GM18505 (cell line): ENCODE data around the gene DLG2.

Source experiments
- ATAC-seq: cut with Tn5 transposase; IDR thresholded peaks from one replicate; pipeline ENCODE4 v1.9.1; 2021; ENCODE audit not compliant: unreplicated experiment
- POLR2A ChIP-seq: IDR thresholded peaks from 4 replicates; pipeline ENCODE4 v1.6.1; 2011; ENCODE audit warnings: borderline replicate concordance; ENCODE audit not compliant: insufficient read depth, insufficient read length; ENCODE audit errors: extremely low read depth

DLG2 gene

DNA sequence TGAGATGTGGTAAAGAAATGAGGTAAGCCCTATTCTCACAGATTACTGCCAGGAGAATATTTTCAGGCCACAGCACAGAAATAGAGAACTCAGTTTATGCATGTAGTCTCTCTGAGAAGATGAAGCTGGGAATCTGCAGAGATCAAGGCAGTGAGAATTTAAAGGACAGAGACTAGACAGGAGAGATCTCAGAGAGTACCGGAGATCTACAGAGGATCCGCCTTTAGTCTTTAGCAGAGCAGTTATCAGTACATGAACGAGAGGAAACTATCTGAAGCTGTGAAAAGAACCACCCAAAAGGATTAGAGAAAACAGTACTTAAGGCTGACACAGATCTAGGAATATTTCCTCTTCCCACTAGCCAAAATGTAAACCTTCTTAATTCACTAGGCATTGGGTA lies 101.5 kb downstream of the DLG2 start:
- no peak for TF ChIP-seq POLR2A
- no peak for ATAC-seq

DNA sequence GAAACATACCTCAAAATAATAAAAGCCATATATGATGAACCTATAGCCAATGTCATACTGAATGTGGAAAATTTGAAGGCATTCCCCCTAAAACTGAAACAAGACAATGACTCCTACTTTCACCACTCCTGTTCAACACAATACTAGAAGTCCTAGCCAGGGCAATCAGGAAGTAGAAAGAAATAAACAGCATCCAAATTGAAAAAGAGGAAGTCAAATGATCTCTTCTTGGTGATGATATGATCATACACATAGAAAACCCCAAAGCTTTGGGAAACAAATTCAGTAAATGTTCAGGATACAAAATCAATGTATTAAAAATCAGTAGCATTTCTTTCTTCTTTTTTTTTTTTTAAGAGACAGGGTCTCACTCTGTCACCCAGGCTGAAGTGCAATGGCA lies 109.9 kb downstream of the DLG2 start:
- TF ChIP-seq POLR2A, result no peak
- no peak for ATAC-seq

DNA sequence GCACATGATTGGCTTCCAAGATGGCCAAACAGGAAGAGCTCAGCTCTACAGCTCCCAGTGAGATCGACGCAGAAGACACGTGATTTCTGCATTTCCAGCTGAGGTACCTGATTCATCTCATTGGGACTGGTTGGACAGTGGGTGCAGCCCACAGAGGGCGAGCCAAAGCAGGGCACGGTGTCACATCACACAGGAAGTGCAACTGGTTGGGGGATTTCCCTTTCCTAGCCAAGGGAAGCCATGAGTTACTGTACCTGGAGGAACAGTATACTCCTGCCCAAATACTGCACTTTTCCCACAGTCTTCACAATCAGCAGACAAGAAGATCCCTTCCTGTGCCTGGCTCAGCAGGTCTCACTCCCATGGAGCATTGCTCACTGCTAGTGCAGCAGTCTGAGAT lies 131.2 kb downstream of the DLG2 start:
- no peak for ATAC-seq
- no peak for TF ChIP-seq POLR2A

DNA sequence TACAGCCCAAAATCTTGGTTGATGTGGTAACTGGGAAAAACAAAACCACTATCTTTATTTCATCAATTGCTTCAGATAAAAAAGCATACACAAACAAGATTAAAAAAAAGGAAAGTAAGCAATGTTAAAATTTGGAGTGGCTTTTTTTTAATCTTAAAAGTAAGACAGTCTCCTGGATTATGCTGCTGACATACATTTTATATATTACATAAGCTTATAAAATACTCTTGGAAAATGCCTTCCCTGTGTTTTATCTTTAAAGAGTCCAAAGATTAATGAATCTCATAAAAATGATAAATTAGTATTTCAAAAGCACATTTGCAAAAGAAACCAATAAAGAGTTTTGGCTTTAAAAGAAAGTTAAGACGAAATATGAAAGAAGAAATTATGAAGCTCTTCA lies 132.7 kb downstream of the DLG2 start:
- TF ChIP-seq POLR2A, result no peak
- no peak for ATAC-seq

DNA sequence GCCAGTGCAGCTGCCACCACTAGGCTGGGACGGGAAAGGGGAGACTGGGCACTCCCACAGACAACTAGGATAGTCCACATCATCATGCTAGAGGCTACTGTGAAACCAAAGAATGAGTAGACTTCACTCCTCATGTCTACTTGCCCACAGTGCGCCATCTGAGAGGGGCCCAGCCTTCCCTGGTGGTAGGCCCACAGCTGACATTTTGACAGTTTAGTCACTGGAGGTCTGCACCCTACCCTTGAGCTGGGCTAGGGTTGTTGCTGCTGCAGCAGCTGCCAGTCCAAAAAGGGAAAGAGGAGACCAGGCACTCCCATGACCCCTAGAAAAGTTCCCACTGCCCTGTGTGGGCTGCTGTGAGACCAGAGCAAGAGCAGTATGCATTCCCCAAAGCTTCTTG lies 141.2 kb downstream of the DLG2 start:
- no peak for ATAC-seq
- TF ChIP-seq POLR2A, result no peak

DNA sequence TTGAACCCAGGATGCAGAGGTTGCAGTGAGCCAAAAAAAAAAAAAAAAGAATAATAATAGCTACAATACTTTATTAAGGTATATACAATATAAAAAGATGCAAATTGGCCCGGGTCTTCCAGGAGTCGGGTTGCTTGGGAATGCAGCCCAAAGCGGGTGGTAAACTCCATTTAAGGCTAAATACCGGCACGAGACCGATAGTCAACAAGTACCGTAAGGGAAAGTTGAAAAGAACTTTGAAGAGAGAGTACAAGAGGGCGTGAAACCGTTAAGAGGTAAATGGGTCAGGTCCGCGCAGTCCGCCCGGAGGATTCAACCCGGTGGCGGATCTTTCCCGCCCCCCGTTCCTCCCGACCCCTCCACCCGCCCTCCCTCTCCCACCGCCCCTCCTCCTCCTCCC lies 143.3 kb downstream of the DLG2 start:
- no peak for ATAC-seq
- TF ChIP-seq POLR2A, result no peak

DNA sequence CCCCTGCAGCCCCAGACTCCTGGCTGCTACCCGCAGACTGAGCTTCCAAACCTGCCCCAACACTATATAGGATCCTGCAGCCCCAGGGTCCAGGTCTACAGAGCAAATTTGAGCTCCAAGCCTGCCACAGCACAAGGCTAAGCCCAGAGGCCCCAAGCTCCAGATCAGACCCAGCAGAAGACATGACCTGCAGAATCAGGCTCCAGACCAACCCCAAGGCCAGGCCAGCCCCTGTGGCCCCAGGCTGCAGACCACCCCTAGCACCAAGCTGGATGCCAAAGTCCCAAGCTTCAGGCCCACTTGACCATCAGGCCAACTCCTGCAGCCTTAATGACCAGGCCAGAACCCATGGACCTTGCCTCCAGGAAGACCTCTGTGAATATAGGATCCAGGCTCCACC lies 145.3 kb downstream of the DLG2 start:
- no peak for ATAC-seq
- no peak for TF ChIP-seq POLR2A

DNA sequence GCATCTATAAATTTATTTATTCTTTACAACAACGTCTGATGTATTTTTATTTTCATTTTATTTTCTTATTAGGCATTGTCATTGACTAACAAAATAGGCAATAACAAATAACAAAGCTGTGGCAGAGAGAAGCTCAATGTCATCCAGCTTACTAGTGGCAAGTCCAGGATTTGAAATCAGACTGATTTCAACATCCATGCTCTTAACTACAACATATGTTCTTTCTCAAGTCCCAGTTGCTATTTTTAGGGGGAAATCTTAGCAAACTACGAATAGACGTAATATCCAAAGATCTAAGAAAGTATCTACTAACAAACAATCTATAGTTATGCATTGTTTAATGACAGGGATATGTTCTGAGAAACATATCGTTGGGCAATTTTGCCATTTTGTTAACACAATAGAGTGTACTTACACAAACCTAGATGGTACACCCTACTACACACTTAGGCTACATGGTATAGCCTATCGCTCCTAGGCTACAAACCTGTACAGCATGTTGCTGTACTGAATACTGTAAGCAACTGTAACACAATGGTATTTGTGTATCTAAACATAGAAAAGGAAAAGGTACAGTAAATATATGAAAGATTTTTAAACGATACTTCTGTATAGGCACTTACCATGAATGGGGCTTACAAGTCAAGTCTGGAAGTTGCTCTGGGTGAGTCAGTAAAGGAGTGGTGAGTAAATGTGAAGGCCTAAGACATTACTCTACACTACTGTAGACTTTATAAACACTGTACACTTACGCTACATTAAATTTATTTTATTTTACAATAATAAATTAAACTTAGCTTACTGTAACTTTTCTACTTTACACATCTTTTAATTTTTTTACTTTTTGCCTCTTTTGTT lies 151.3 kb downstream of the DLG2 start:
- no peak for ATAC-seq
- TF ChIP-seq POLR2A, result no peak

DNA sequence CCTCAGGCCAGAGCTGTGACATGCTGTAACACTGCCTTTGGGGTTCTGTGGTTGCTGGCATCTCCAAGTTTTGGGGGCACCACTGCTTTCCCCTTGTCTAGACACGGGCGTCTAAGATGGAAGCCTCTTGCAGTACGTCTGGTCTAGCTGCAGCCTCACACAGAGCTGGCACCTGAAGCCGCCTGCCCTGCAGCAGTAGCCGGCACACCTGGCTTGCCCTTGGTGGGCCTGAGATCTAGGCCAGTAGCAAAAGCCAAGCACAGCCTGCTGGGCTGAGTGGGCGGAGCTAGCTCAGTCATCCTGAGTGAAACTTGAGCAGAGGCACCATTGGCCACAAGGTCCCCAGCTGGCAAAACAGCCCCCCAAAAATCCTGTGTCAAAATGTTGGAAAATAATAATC lies 154.2 kb downstream of the DLG2 start:
- no peak for ATAC-seq
- no peak for TF ChIP-seq POLR2A

DNA sequence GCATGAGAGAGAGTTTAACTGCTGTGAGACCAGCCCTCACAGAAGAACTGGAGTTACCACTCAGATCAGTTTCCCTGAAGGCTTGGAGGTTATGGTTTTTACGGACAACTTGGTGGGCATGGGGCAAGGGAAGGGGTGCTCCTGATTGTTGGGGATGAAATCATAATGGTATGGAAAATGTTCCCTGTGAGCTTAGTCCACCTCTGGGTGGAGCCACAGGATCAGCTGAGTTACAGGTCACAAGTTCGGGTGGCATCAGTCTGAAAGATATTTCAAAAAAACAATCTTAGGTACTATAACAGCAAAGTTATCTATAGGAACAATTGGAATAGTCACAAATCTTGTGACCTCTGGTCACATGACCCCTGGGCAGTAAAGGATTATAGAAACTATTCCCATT lies 162.9 kb downstream of the DLG2 start:
- no peak for TF ChIP-seq POLR2A
- ATAC-seq, result no peak

DNA sequence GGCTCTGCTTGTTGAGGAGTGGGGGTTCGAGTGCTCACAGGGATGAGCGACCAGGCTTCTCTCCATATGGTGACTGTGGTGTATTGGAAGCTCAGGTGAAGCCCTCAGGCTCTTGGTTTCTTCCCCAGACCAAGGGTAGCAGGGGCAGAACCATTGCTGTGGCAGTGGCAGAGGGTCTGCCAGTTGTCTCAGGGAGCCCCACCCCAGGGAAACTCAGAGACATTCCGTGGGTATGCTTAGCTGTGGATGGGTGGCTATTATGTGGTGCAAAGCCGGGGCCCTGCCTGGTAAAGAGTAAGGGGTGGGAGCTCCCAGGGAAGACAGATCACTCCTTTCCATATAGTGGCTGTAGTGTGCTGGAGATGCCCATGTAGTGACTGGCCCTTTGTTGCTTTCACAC lies 167.8 kb downstream of the DLG2 start:
- no peak for TF ChIP-seq POLR2A
- ATAC-seq, result no peak

DNA sequence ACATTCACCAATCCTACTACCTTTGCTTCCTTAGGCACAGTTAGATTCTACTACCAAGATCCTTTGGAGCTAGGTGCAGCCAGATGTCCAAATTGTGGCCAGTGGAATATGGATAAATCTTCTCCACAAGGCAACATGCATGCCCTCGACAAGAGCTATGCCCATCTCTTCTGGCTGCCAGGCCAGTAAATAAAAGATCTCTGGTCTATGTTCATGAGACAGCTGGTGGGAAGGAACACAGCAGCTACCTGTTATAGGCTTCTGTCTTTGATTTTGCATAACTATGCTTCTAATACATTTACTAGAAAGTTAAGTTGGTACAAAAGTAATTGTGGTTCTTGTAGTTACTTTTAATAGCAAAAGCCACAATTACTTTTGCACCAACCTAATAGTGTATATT lies 182.7 kb downstream of the DLG2 start:
- ATAC-seq, result no peak
- no peak for TF ChIP-seq POLR2A

DNA sequence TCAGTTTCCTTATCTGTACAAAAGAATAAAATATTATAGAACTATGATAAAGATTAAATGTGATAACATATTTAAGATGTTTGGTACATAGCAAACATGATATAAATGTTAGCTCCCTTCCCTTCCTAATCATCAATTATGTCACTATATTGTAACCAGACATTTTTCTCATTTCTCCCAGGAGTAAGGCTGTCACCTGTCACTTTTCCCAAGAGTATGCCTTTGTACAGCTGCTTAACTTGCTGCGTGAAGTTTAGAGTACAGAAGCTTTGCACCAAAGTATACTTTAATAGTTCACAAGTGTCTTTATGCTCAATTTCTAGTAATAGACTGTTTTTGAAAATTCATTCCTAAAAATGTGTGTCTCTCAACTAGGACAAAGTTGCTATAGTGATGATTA lies 186.9 kb downstream of the DLG2 start:
- ATAC-seq, result no peak

DNA sequence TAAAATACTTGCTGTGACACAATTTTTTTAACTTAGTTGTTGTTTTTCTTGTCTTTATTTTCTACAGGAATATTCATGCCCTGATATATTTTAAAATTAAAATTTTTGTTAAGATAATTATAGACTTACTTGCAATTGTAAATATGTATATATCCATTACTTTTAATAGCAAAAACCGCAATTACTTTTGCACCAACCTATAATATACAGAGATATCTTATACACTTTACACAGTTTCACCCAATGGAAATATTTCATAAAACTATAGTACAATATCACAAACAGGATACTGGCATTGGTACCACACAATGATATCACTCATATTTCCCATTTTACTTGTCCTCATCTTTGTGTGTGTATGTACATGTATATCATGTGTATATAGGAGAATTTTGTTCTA lies 188.8 kb downstream of the DLG2 start:
- no peak for TF ChIP-seq POLR2A
- ATAC-seq, result no peak

More for the DNA sequence above, 186.9 kb downstream of the DLG2 start:
- no peak for TF ChIP-seq POLR2A

DNA sequence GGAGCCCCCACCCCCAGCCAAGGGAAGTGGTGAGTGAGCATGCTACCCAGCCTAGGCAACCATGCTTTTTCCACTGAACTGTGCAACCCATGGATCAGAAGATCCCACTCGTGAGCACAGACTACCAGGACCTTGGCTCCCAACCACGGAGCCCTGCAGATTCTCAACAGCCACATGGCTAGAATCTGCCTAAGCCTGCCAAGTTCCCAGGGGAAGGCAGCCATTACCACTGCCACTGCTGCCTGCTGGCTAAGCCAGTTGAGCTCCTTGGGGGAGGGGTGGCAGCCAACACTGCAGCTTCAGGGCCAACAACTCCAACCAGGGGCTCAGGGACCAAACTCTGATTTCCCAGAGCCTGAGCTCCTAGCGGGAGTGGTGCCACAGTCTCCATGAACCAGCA lies 195.8 kb downstream of the DLG2 start:
- no peak for ATAC-seq
- no peak for TF ChIP-seq POLR2A

DNA sequence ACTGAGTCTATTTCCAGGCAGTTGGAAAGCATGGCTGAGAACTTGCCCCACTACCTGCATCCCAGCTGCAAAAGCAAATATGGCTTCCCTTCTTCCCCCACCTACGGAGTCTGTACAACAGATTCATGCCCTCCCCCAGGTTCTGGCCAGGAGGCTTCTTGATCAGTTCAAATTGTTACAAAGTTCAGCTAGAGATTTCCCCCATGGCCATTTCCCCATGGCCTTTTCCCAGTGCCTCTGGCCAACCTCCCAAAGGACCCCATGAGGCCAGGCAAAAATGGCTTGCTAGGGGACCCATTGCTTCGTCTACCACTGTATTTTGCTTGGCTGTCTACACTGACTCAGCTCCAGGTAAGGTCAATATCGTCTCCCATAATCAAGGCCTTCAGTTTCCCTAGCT lies 203.3 kb downstream of the DLG2 start:
- TF ChIP-seq POLR2A, result no peak
- ATAC-seq, result no peak

DNA sequence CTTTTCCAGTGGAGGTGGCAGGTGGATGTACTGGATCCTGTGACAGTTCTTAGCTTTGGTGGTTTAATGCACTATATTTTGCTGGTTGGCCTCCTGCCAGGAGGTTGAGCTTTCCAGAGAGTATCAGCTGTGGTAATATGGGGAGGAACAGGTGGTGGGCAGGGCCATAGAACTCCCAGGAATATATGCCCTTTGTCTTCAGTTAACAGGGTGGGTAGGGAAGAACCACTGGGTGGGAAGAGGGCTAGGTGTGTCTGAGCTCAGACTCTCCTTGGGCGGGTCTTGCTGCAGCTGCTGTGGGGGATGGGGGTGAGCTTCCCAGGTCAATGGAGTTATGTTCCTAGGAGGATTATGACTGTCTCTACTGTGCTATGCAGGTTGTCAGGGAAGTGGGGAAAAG lies 203.8 kb downstream of the DLG2 start:
- no peak for ATAC-seq

More for the DNA sequence above, 203.8 kb downstream of the DLG2 start:
- TF ChIP-seq POLR2A, result no peak
